ENCODE data around the gene LRRC75A. TPM values are rescaled to one million over a fixed set of nuclear protein-coding genes. Genes with fewer than 3 reads are reported as not detected.

The LRRC75A gene
- total and polyA plus RNA-seq, 4 donors: 6.1 to 12.9 (median 9.5) TPM

- peak in 2 of 6 donors; percentile 59 to 68 for DNase-seq (ENCODE audit: low read depth in 4 of 6, low spot score in 6 of 6)
- whole genome bisulfite sequencing (ENCODE audit: insufficient coverage): 10% methylated on average over 12 of the region's 16 CpGs
- H3K27ac ChIP-seq (ENCODE audit: low read depth, low read length): no peak overlapping the region
- no peaks in the 10 kb centered on the region for H3K9me3 ChIP-seq (ENCODE audit: control insufficient read depth, insufficient read depth, low read length)
- H3K36me3 ChIP-seq (ENCODE audit: control insufficient read depth, insufficient read depth, low read length): no peaks in the 10 kb centered on the region
- peak overlapping the region; percentile 3 for H3K4me3 ChIP-seq (ENCODE audit: low read depth, low read length)
- H3K4me1 ChIP-seq (ENCODE audit: control insufficient read depth, insufficient read depth, low read length): peaks cover 9% of the 10 kb centered on the region
- no peaks in the 10 kb centered on the region for H3K27me3 ChIP-seq (ENCODE audit: control insufficient read depth, insufficient read depth, low read length)
Measured at GRCh38 chr17:16516594-16517051, 24.6 kb upstream of the LRRC75A start.

DNA sequence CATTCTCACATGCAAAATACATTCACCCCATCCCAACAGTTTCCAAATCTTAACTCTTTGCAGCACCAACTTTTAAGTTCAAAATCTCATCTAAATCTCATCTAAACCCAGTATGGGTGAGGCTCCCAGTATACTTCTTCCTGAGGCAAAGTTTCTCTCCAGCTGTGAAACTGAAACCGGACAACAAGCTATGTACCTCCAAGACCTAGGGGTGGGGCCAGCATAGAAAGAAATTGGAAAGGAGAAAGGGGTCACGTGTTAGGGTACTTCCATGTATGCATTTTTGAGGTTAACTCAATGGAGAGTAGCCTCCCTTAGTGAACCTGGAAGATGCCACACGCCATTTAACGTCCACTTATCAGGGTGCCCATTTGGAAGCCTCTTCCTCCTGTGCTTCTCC lies 23.9 kb upstream of the LRRC75A start:
- H3K4me3 ChIP-seq (ENCODE audit: low read depth, low read length): no peak overlapping the region
- H3K27me3 ChIP-seq (ENCODE audit: control insufficient read depth, insufficient read depth, low read length): no peaks in the 10 kb centered on the region
- WGBS (ENCODE audit: insufficient coverage): 87% methylated on average over 2 of the region's 4 CpGs
- no peaks in the 10 kb centered on the region for H3K9me3 ChIP-seq (ENCODE audit: control insufficient read depth, insufficient read depth, low read length)
- H3K4me1 ChIP-seq (ENCODE audit: control insufficient read depth, insufficient read depth, low read length): peaks cover 9% of the 10 kb centered on the region
- H3K27ac ChIP-seq (ENCODE audit: low read depth, low read length): no peak overlapping the region
- H3K36me3 ChIP-seq (ENCODE audit: control insufficient read depth, insufficient read depth, low read length): no peaks in the 10 kb centered on the region
- no peak for DNase-seq (ENCODE audit: low read depth in 4 of 6, low spot score in 6 of 6)

- H3K27me3 ChIP-seq (ENCODE audit: control insufficient read depth, insufficient read depth, low read length): no peaks in the 10 kb centered on the region
- DNase-seq (ENCODE audit: low read depth in 4 of 6, low spot score in 6 of 6): no peak
- H3K4me3 ChIP-seq (ENCODE audit: low read depth, low read length): no peak overlapping the region
- WGBS (ENCODE audit: insufficient coverage): 87% methylated on average over 4 of the region's 6 CpGs
- H3K4me1 ChIP-seq (ENCODE audit: control insufficient read depth, insufficient read depth, low read length): peaks cover 9% of the 10 kb centered on the region
- H3K27ac ChIP-seq (ENCODE audit: low read depth, low read length): no peak overlapping the region
- H3K36me3 ChIP-seq (ENCODE audit: control insufficient read depth, insufficient read depth, low read length): no peaks in the 10 kb centered on the region
- no peaks in the 10 kb centered on the region for H3K9me3 ChIP-seq (ENCODE audit: control insufficient read depth, insufficient read depth, low read length)
Measured at GRCh38 chr17:16513873-16514272, 21.9 kb upstream of the LRRC75A start.

- Histone ChIP-seq H3K36me3 (ENCODE audit: control insufficient read depth, insufficient read depth, low read length) (no peaks in the 10 kb centered on the region), H3K27me3 (ENCODE audit: control insufficient read depth, insufficient read depth, low read length) (no peaks in the 10 kb centered on the region), H3K9me3 (ENCODE audit: control insufficient read depth, insufficient read depth, low read length) (no peaks in the 10 kb centered on the region), H3K27ac (ENCODE audit: low read depth, low read length) (no peak overlapping the region), H3K4me3 (ENCODE audit: low read depth, low read length) (no peak overlapping the region), H3K4me1 (ENCODE audit: control insufficient read depth, insufficient read depth, low read length) (peaks cover 9% of the 10 kb centered on the region)
- 46% methylated on average over 2 of the region's 4 CpGs for WGBS (ENCODE audit: insufficient coverage)
- peak in 2 of 6 donors; percentile 43 to 68 for DNase-seq (ENCODE audit: low read depth in 4 of 6, low spot score in 6 of 6)
Measured at GRCh38 chr17:16512011-16512410, 20.0 kb upstream of the LRRC75A start.

GRCh38 chr17:16511593-16511992 lies 19.6 kb upstream of the LRRC75A start:
- no peaks in the 10 kb centered on the region for H3K36me3 ChIP-seq (ENCODE audit: control insufficient read depth, insufficient read depth, low read length)
- no peak overlapping the region for H3K27ac ChIP-seq (ENCODE audit: low read depth, low read length)
- H3K4me3 ChIP-seq (ENCODE audit: low read depth, low read length): no peak overlapping the region
- no peaks in the 10 kb centered on the region for H3K9me3 ChIP-seq (ENCODE audit: control insufficient read depth, insufficient read depth, low read length)
- DNase-seq (ENCODE audit: low read depth in 4 of 6, low spot score in 6 of 6): no peak
- H3K27me3 ChIP-seq (ENCODE audit: control insufficient read depth, insufficient read depth, low read length): no peaks in the 10 kb centered on the region
- peaks cover 6% of the 10 kb centered on the region for H3K4me1 ChIP-seq (ENCODE audit: control insufficient read depth, insufficient read depth, low read length)
- WGBS (ENCODE audit: insufficient coverage): 80% methylated on average over 1 of the region's 1 CpG

DNA sequence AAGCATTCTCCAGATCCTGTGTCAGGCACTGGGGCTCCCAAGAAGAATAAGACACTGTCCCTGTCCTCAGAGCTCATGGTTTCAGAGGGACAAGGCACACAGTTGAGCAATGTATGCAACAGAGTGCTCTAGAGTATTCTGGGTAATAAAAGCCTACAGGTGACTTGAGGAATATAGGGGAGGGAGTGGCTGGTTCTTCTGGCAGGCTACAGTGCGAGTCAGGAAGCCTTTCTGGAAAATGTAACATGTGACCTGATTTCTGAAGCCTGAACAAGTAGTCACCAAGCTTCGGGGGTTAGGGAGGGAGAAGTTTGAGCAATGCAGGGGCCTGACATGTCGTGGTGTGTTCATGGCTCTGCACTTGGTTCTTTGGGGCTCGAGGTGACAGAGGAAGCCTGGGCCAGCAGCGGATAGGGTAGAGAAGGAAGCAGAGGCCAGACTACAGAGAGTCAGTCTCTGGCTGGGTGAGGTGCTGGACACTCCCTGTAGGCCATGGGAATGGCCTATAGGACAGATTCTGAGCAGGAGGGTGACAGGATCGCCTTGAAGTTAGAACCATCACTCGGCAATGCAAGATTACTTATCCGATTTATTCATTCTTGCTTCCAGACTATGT lies 16.0 kb upstream of the LRRC75A start:
- no peak overlapping the region for H3K4me3 ChIP-seq (ENCODE audit: low read depth, low read length)
- H3K27ac ChIP-seq (ENCODE audit: low read depth, low read length): no peak overlapping the region
- 92% methylated on average over 7 of the region's 8 CpGs for WGBS (ENCODE audit: insufficient coverage)
- peaks cover 5% of the 10 kb centered on the region for H3K4me1 ChIP-seq (ENCODE audit: control insufficient read depth, insufficient read depth, low read length)
- H3K27me3 ChIP-seq (ENCODE audit: control insufficient read depth, insufficient read depth, low read length): no peaks in the 10 kb centered on the region
- H3K9me3 ChIP-seq (ENCODE audit: control insufficient read depth, insufficient read depth, low read length): no peaks in the 10 kb centered on the region
- no peaks in the 10 kb centered on the region for H3K36me3 ChIP-seq (ENCODE audit: control insufficient read depth, insufficient read depth, low read length)
- no peak for DNase-seq (ENCODE audit: low read depth in 4 of 6, low spot score in 6 of 6)

DNA sequence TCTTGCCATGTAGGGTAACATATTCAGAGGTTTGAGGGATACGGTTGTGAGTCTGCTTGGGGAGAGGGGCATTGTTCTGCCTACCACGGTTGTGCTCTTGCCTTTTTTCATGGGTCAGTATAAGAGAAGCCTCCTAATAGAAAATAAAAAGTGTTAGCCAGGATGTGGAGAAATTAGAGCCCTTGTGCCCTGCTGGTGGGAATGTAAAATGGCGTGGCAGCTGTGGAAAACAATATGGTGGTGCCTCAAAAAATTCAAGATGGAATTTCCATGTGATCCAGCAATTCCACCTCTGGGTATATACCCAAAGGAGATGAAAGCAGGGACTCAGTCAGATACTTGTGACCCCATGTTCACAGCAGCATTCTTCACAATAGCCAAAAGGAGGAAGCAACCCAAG lies 14.2 kb upstream of the LRRC75A start:
- Histone ChIP-seq H3K4me3 (ENCODE audit: low read depth, low read length) (no peak overlapping the region), H3K4me1 (ENCODE audit: control insufficient read depth, insufficient read depth, low read length) (no peaks in the 10 kb centered on the region), H3K9me3 (ENCODE audit: control insufficient read depth, insufficient read depth, low read length) (no peaks in the 10 kb centered on the region), H3K27me3 (ENCODE audit: control insufficient read depth, insufficient read depth, low read length) (no peaks in the 10 kb centered on the region), H3K36me3 (ENCODE audit: control insufficient read depth, insufficient read depth, low read length) (no peaks in the 10 kb centered on the region), H3K27ac (ENCODE audit: low read depth, low read length) (no peak overlapping the region)
- 67% methylated on average over 1 of the region's 3 CpGs for WGBS (ENCODE audit: insufficient coverage)
- no peak for DNase-seq (ENCODE audit: low read depth in 4 of 6, low spot score in 6 of 6)

GRCh38 chr17:16504984-16505383 lies 13.0 kb upstream of the LRRC75A start:
- no peaks in the 10 kb centered on the region for H3K4me1 ChIP-seq (ENCODE audit: control insufficient read depth, insufficient read depth, low read length)
- no peak overlapping the region for H3K4me3 ChIP-seq (ENCODE audit: low read depth, low read length)
- 100% methylated on average over 2 of the region's 3 CpGs for WGBS (ENCODE audit: insufficient coverage)
- no peaks in the 10 kb centered on the region for H3K9me3 ChIP-seq (ENCODE audit: control insufficient read depth, insufficient read depth, low read length)
- no peak overlapping the region for H3K27ac ChIP-seq (ENCODE audit: low read depth, low read length)
- H3K36me3 ChIP-seq (ENCODE audit: control insufficient read depth, insufficient read depth, low read length): no peaks in the 10 kb centered on the region
- no peaks in the 10 kb centered on the region for H3K27me3 ChIP-seq (ENCODE audit: control insufficient read depth, insufficient read depth, low read length)
- no peak for DNase-seq (ENCODE audit: low read depth in 4 of 6, low spot score in 6 of 6)

GRCh38 chr17:16496820-16497489 lies 5.0 kb upstream of the LRRC75A start:
- Histone ChIP-seq H3K27me3 (ENCODE audit: control insufficient read depth, insufficient read depth, low read length) (no peaks in the 10 kb centered on the region), H3K27ac (ENCODE audit: low read depth, low read length) (no peak overlapping the region), H3K9me3 (ENCODE audit: control insufficient read depth, insufficient read depth, low read length) (no peaks in the 10 kb centered on the region), H3K36me3 (ENCODE audit: control insufficient read depth, insufficient read depth, low read length) (no peaks in the 10 kb centered on the region), H3K4me3 (ENCODE audit: low read depth, low read length) (no peak overlapping the region), H3K4me1 (ENCODE audit: control insufficient read depth, insufficient read depth, low read length) (peaks cover 7% of the 10 kb centered on the region)
- DNase-seq (ENCODE audit: low read depth in 4 of 6, low spot score in 6 of 6): no peak
- WGBS (ENCODE audit: insufficient coverage): 79% methylated on average over 6 of the region's 12 CpGs
